ENCODE measurements around the gene RGS10.

GRCh38 chr10:119567978-119568377, 25.5 kb upstream of the RGS10 start:
- peak in 1 of 2 experiments; percentile 26; a peak in 2 of 4 replicates for TF ChIP-seq CTCF (conservative IDR thresholded peaks at IDR 0.05; ENCODE audit: low read depth in 2 of 2)
- no peak for TF ChIP-seq POLR2AphosphoS5 (IDR thresholded peaks at IDR 0.05; ENCODE audit: low read depth)
- no peak for TF ChIP-seq EZH2 (IDR thresholded peaks at IDR 0.05; ENCODE audit: low read depth, unreplicated experiment)
- TF ChIP-seq EZH2phosphoT487 (IDR thresholded peaks at IDR 0.05; ENCODE audit: unreplicated experiment) = no peak
